GM19238 (cell line): Measurements from ENCODE around the gene SPIN4.
"Not testable (repeated sequence)": the region's sequence is repeated elsewhere in the genome, so short reads cannot be mapped to it uniquely, and the experiment has no call there.

ENCODE experiments used
- DNase-seq: peaks from one replicate; pipeline ENCODE4 v3.0.0; 2011; ENCODE audit warnings: low spot score; ENCODE audit not compliant: insufficient read length

Gene SPIN4

DNA sequence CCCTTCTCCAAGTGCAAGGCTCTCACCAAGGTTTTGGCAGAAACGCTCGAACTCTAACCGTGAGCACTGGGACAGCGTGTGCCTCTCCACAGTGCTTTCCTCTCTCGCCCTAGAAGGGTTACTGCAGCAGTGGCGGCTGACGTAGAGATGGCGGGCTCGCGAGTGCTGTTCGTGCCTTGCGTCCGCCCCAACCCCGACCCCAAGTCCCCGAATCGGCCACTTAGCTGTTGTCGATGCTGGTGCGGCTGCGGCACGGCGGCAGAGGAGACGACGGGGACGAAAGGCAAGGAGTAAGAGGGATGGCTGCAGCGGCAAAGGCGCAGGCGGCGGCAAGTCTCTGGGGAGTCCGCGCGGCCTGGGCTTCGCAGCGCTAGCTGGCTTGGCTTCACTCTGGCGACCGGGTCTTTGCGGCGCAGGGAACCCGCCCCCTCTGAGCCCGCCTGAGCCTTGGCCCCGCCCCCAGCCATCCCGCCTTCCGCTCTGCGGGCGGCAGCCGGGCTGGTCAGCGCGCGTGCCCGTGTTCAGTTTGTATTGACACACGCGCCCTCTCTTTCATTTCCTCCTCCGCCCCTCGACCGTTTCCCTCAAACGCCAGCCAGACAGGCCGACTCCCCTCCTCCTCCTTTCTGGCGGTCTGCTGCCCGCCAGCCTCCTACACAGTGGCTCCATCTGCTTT, at the start of gene SPIN4:
Gene SPIN4, minus strand, starts transcription at position 392 of the 676 bp plus-strand sequence. CDS start 513 bp downstream, outside the sequence.
- peak; percentile 50 for DNase-seq

GRCh38 chrX:63400340-63400739, 49.2 kb upstream of the SPIN4 start:
- no peak for DNase-seq

- DNase-seq: no peak
Measured at GRCh38 chrX:63394872-63395271, 43.7 kb upstream of the SPIN4 start.

DNA sequence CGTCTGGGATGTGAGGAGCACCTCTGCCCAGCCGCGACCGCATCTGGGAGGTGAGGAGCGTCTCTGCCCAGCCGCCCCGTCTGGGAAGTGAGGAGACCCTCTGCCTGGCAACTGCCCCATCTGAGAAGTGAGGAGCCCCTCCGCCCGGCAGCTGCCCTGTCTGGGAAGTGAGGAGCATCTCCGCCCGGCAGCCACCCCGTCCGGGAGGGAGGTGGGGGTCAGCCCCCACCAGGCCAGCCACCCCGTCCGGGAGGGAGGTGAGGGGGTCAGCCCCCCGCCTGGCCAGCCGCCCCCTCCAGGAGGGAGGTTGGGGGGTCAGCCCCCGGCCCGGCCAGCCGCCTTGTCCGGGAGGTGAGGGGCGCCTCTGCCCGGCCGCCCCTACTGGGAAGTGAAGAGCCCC, 42.0 kb upstream of the SPIN4 start:
- DNase-seq: not testable (repeated sequence)

DNA sequence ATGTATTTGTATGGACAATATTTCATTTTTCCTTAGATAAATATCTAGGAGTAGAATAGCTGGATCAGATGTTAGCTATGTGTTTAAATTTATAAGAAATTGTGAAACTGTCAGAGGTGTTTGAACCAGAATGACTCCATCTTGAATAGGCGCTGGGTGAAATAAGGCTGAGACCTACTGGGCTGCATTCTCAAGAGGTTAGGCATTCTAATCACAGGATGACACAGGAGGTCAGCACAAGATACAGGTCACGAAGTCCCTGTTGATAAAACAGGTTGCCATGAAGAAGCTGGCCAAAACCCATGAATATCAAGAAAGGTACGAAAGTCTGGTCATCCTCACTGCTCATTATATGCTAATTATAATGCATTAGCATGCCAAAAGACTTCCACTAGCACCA, 36.3 kb upstream of the SPIN4 start:
- DNase-seq: no peak

DNA sequence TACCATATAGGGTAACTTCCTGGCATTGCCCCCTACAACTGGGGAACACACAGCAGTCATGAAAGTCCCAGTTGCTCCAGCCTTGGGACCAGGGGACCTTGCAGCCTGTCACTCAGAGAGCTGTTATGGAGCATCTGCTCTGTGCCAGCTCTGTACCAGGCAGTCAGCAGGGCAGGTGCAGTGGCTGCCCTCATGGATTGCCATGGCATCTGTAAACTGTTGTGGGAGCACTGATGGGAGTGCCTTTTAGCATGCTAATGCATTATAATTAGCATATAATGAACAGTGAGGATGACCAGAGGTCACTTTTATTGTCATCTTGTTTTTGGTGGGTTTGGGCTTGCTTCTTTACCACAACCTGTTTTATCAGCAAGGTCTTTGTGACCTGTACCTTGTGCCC, 33.1 kb upstream of the SPIN4 start:
- not testable (repeated sequence) for DNase-seq

DNA sequence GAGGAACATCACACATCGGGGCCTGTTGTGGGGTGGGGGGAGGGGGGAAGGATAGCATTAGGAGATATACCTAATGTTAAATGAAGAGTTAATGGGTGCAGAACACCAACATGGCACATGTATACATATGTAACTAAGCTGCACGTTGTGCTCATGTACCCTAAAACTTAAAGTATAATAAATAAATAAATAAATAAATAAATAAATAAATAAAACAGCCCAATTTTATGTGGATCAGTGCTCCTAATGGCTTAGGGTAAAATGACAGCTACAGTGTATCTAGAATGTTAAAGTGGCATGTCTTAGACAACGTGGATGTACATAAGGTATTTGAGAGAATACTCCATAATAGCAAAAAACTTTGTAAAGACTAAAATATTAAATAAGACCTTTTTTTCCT, 21.9 kb upstream of the SPIN4 start:
- not testable (repeated sequence) for DNase-seq

GRCh38 chrX:63367699-63368098, 16.6 kb upstream of the SPIN4 start:
- DNase-seq: not testable (repeated sequence)

DNA sequence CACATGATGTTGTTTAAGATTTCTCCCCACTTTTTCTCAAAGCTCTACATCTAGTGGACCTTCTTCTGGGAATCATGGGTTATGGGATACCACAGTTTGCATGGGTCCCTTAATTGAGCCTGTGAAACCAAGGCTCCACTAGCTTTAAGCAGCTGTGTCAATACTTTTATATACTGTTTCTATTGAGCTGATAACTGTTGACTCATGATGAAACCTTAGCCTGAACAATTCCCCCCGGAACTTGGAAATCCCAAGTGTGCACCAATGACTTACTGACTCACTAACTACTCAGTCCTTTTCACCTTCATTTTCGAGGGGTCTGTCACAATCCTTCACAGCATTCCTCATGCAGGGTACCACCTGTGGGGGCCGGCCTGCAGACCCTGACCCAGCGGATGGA, 12.7 kb upstream of the SPIN4 start:
- no peak for DNase-seq

GRCh38 chrX:63361494-63361893, 10.4 kb upstream of the SPIN4 start:
- DNase-seq: no peak

GRCh38 chrX:63354484-63354883, 3.4 kb upstream of the SPIN4 start:
- no peak for DNase-seq

GRCh38 chrX:63350465-63350877, 661 bp downstream of the SPIN4 start:
- no peak for DNase-seq

GRCh38 chrX:63349307-63349706, 1.8 kb downstream of the SPIN4 start:
- DNase-seq: no peak

- no peak for DNase-seq
Measured at GRCh38 chrX:63330681-63331080, 20.5 kb downstream of the SPIN4 start.

- DNase-seq: no peak
Measured at GRCh38 chrX:63327788-63328187, 23.3 kb downstream of the SPIN4 start.

- no peak for DNase-seq
Measured at GRCh38 chrX:63299596-63299995, 51.5 kb downstream of the SPIN4 start.
